ENCODE data around the gene CAP2. TPM values are rescaled to one million over a fixed set of nuclear protein-coding genes. Genes with fewer than 3 reads are reported as not detected.

Gene CAP2
- total RNA-seq, 2 donors from 2014 or later: 2.7 to 10.4 TPM

- intact Hi-C loops (cut with DNase I): loop anchor here (10.0 kb wide), 1 partner anchor 73 kb away; no protein-coding TSS in a partner anchor
- Histone ChIP-seq H3K9ac (ENCODE audit: low read depth in 2 of 2, low read length in 2 of 2) (no peak overlapping the region), H3K4me1 (no peaks in the 10 kb centered on the region), H3K36me3 (no peaks in the 10 kb centered on the region), H3K27ac (no peak overlapping the region), H3K4me3 (no peak overlapping the region), H3K27me3 (no peaks in the 10 kb centered on the region), H3K9me3 (no peaks in the 10 kb centered on the region)
- TF ChIP-seq, protein P1, sequence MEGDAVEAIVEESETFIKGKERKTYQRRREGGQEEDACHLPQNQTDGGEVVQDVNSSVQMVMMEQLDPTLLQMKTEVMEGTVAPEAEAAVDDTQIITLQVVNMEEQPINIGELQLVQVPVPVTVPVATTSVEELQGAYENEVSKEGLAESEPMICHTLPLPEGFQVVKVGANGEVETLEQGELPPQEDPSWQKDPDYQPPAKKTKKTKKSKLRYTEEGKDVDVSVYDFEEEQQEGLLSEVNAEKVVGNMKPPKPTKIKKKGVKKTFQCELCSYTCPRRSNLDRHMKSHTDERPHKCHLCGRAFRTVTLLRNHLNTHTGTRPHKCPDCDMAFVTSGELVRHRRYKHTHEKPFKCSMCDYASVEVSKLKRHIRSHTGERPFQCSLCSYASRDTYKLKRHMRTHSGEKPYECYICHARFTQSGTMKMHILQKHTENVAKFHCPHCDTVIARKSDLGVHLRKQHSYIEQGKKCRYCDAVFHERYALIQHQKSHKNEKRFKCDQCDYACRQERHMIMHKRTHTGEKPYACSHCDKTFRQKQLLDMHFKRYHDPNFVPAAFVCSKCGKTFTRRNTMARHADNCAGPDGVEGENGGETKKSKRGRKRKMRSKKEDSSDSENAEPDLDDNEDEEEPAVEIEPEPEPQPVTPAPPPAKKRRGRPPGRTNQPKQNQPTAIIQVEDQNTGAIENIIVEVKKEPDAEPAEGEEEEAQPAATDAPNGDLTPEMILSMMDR (IDR thresholded peaks at IDR 0.05): no peak
- DNase-seq: no peak
Observed at GRCh38 chr6:17501982-17502704, 108.7 kb downstream of the CAP2 start.

GRCh38 chr6:17503051-17503450 is 109.7 kb downstream of the CAP2 start:
- Histone ChIP-seq H3K4me3 (no peak overlapping the region), H3K9ac (ENCODE audit: low read depth in 2 of 2, low read length in 2 of 2) (no peak overlapping the region), H3K27ac (no peak overlapping the region), H3K27me3 (no peaks in the 10 kb centered on the region), H3K36me3 (no peaks in the 10 kb centered on the region), H3K4me1 (no peaks in the 10 kb centered on the region), H3K9me3 (no peaks in the 10 kb centered on the region)
- intact Hi-C loops (cut with DNase I): loop anchor here (10.0 kb wide), 1 partner anchor 72 kb away; no protein-coding TSS in a partner anchor
- DNase-seq: no peak
- TF ChIP-seq, protein P1 (IDR thresholded peaks at IDR 0.05): no peak

DNA sequence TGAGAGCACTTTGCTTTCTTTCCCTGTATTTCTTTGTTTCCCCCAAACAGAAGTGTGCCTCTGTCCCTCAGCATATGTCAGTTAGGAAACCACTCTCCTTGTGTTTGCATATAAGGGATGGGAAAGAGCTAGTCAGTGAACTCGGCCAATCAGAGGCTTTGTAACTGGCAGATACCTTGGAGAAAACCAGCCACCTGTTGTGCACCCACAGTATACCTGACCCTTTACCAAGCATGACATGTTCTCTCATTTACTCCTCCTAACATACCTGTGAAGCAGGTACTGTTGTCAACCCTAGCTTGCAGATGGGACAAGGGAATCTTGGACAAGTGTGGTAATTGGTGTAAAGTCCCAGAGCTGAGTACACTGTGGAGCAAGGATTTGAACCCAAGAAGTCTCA is 110.6 kb downstream of the CAP2 start:
- Histone ChIP-seq H3K4me1 (no peaks in the 10 kb centered on the region), H3K9ac (ENCODE audit: low read depth in 2 of 2, low read length in 2 of 2) (no peak overlapping the region), H3K4me3 (no peak overlapping the region), H3K9me3 (no peaks in the 10 kb centered on the region), H3K36me3 (no peaks in the 10 kb centered on the region), H3K27me3 (no peaks in the 10 kb centered on the region), H3K27ac (no peak overlapping the region)
- DNase-seq: no peak
- TF ChIP-seq, protein P1 (IDR thresholded peaks at IDR 0.05): no peak
- intact Hi-C loops (cut with DNase I): loop anchor here (10.0 kb wide), 1 partner anchor 71 kb away; no protein-coding TSS in a partner anchor

GRCh38 chr6:17505062-17505476 is 111.7 kb downstream of the CAP2 start:
- Histone ChIP-seq H3K27me3 (no peaks in the 10 kb centered on the region), H3K4me1 (no peaks in the 10 kb centered on the region), H3K36me3 (no peaks in the 10 kb centered on the region), H3K4me3 (no peak overlapping the region), H3K9me3 (no peaks in the 10 kb centered on the region), H3K9ac (ENCODE audit: low read depth in 2 of 2, low read length in 2 of 2) (no peak overlapping the region), H3K27ac (no peak overlapping the region)
- TF ChIP-seq, protein P1 (IDR thresholded peaks at IDR 0.05): no peak
- DNase-seq: no peak
- intact Hi-C loops (cut with DNase I): loop anchor here (10.0 kb wide), 1 partner anchor 70 kb away; no protein-coding TSS in a partner anchor

DNA sequence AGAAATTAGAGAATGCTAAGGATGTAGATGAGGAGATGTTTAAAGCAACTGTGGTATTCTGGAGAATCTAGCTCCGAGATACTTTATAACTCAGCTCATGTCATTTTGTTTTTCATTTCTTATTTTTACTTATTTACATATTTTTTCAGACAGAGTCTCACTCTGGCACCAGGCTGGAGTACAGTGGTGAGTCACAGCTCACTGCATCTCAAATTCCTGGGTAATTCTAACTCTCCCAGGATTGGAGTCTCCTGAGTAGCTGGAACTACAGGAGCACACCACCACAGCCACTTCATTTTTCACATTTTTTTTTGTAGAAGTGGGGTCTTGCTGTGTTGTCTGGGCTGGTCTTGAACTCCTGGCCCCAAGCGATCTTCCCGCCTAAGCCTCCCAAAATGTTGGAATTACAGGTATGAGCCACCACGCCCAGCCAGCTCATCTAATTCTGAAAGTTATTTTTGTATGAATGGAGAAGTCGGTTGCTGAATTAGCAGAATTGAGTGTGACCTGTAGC is 112.4 kb downstream of the CAP2 start:
- Histone ChIP-seq H3K27me3 (no peaks in the 10 kb centered on the region), H3K36me3 (no peaks in the 10 kb centered on the region), H3K4me1 (no peaks in the 10 kb centered on the region), H3K4me3 (no peak overlapping the region), H3K27ac (no peak overlapping the region), H3K9ac (ENCODE audit: low read depth in 2 of 2, low read length in 2 of 2) (no peak overlapping the region), H3K9me3 (no peaks in the 10 kb centered on the region)
- no peak for DNase-seq
- TF ChIP-seq, protein P1 (IDR thresholded peaks at IDR 0.05): no peak
- intact Hi-C loops (cut with DNase I): loop anchor here (10.0 kb wide), 1 partner anchor 69 kb away; no protein-coding TSS in a partner anchor
